B cell (primary cell): ENCODE results near the gene NR5A2. TPM values are rescaled to one million over a fixed set of nuclear protein-coding genes. Genes with fewer than 3 reads are reported as not detected.

Experiments
- ATAC-seq: fragments of 200-7000 bp; cut with Tn5 transposase; one replicate; pipeline ENCODE4 v1.10.0; 2021; ENCODE audit warnings: low read depth, mild to moderate bottlenecking, moderate number of reproducible peaks, moderate library complexity
- CTCF ChIA-PET: fragments of 350-600 bp; sonication (Branson Sonifier 250); formaldehyde crosslinking; loops from one replicate; lab custom pipeline; 2021; ENCODE audit warnings: antibody characterized with exemption, inconsistent platforms; lab: Charles Lee
- POLR2A ChIA-PET: fragments of 350-600 bp; sonication (Branson Sonifier 250); formaldehyde crosslinking; loops from one replicate; lab custom pipeline; 2021; ENCODE audit warnings: antibody characterized with exemption; lab: Charles Lee
- DNase-seq: peaks from one replicate; pipeline ENCODE4 v3.0.0; 2013
- H2AFZ ChIP-seq: 2 replicates; pipeline ENCODE4 v1.6.1; 2012; ENCODE audit warnings: mild to moderate bottlenecking, low read depth, low read length; ENCODE audit not compliant: insufficient read depth, poor library complexity, severe bottlenecking
- H3K27ac ChIP-seq, 2 donors: 1 replicate in 1 of 2; 2 replicates in 1 of 2; pipeline ENCODE4 v1.5.1; 2012 to 2013; ENCODE audit warnings: low read length in 2 of 2, mild to moderate bottlenecking in 2 of 2, moderate library complexity in 1 of 2
- H3K27me3 ChIP-seq, 4 experiments: fragments of 200-600 bp in 1 of 4; sonication (generic) in 1 of 4; replicated peaks in 1 of 4; 1 replicate in 2 of 4; 2 replicates in 2 of 4; pipeline versions ENCODE4 v1.6.1 to v1.7.0; 2013 to 2016; ENCODE audit warnings: low read length in 3 of 4, mild to moderate bottlenecking in 2 of 4, mixed read lengths in 1 of 4, moderate library complexity in 1 of 4; ENCODE audit not compliant: insufficient read depth in 4 of 4, control insufficient read depth in 3 of 4; ENCODE audit errors: control extremely low read depth in 1 of 4
- H3K36me3 ChIP-seq, 2 experiments: replicated peaks in 1 of 2; 1 replicate in 1 of 2; 2 replicates in 1 of 2; pipeline versions ENCODE4 v1.6.1 to v1.7.1; 2013; ENCODE audit warnings: low read length in 1 of 2; ENCODE audit not compliant: insufficient read depth in 2 of 2, control insufficient read depth in 1 of 2; ENCODE audit errors: control extremely low read depth in 1 of 2, extremely low read depth in 1 of 2
- H3K4me1 ChIP-seq, 2 donors: fragments of 200-600 bp in 1 of 2; sonication (generic) in 1 of 2; 1 replicate in 1 of 2; 2 replicates in 1 of 2; pipeline versions ENCODE4 v1.5.1 to v1.6.1; 2013 to 2017; ENCODE audit warnings: low read length in 2 of 2; ENCODE audit not compliant: control insufficient read depth in 2 of 2, insufficient read depth in 2 of 2
- H3K4me2 ChIP-seq: replicated peaks from 2 replicates; pipeline ENCODE3; 2012; ENCODE audit warnings: mild to moderate bottlenecking, low read depth, low read length; ENCODE audit not compliant: poor library complexity, severe bottlenecking
- H3K4me3 ChIP-seq, 5 experiments: fragments of 200-600 bp in 1 of 5; sonication (generic) in 1 of 5; 1 replicate in 3 of 5; 2 replicates in 2 of 5; pipeline versions ENCODE4 v1.5.1 to v1.7.0; 2011 to 2016; ENCODE audit warnings: low read length in 4 of 5, mild to moderate bottlenecking in 4 of 5, low read depth in 2 of 5, control low read depth in 1 of 5, moderate library complexity in 1 of 5; ENCODE audit not compliant: insufficient read depth in 1 of 5; ENCODE audit errors: control extremely low read depth in 1 of 5, extremely low read depth in 1 of 5
- H3K79me2 ChIP-seq: fragments of 200-600 bp; sonication (generic); one replicate; pipeline ENCODE4 v1.6.0; 2016; ENCODE audit warnings: low read length; ENCODE audit not compliant: control insufficient read depth, insufficient read depth
- H3K9ac ChIP-seq: fragments of 200-600 bp; sonication (generic); 2 replicates; pipeline ENCODE4 v1.6.1; 2017; ENCODE audit warnings: mild to moderate bottlenecking, low read length, moderate library complexity
- H3K9me3 ChIP-seq, 3 donors: one replicate each; pipeline versions ENCODE4 v1.6.1 to v1.7.1; 2013; ENCODE audit warnings: low read length in 2 of 3; ENCODE audit not compliant: control insufficient read depth in 2 of 3, insufficient read depth in 1 of 3; ENCODE audit errors: control extremely low read depth in 1 of 3
- H4K20me1 ChIP-seq: 2 replicates; pipeline ENCODE4 v1.6.0; 2012; ENCODE audit warnings: mild to moderate bottlenecking, low read length; ENCODE audit not compliant: insufficient read depth, control insufficient read depth, poor library complexity, severe bottlenecking
- H3K27ac Mint-ChIP-seq: one replicate; pipeline ENCODE4 v1.8.0; 2021; ENCODE audit warnings: mixed read lengths
- H3K27me3 Mint-ChIP-seq: one replicate; pipeline ENCODE4 v1.8.0; 2021; ENCODE audit warnings: mixed read lengths
- H3K4me1 Mint-ChIP-seq: one replicate; pipeline ENCODE4 v1.8.0; 2021; ENCODE audit warnings: mixed read lengths
- H3K4me3 Mint-ChIP-seq: one replicate; pipeline ENCODE4 v1.8.0; 2021; ENCODE audit warnings: mixed read lengths
- H3K9me3 Mint-ChIP-seq: one replicate; pipeline ENCODE4 v1.8.0; 2022; ENCODE audit warnings: mixed read lengths; ENCODE audit not compliant: insufficient read depth
- EZH2 ChIP-seq: IDR thresholded peaks from 2 replicates; pipeline ENCODE4 v1.6.1; 2012; ENCODE audit warnings: borderline replicate concordance, low read depth, mild to moderate bottlenecking, moderate library complexity, low read length; ENCODE audit not compliant: insufficient read depth, poor library complexity, severe bottlenecking
- WGBS: methylation state at CpG from one replicate; pipeline ENCODE4 v1.1.5; 2013; ENCODE audit warnings: missing lambda C conversion rate; ENCODE audit not compliant: insufficient coverage; 5-methylcytosine and 5-hydroxymethylcytosine counted together
- intact Hi-C: fragments of 100-400 bp; cut with micrococcal nuclease; formaldehyde crosslinking; loops from one replicate; pipeline ENCODE4 v1.10.0; 2022
- polyA plus RNA-seq: library from polyadenylated mRNA; depleted of rRNA; stranded (reverse); fragments of >200 nt; gene quantifications from 2 replicates; pipeline ENCODE4 v1.2.3, GENCODE V29; 2012
- total RNA-seq, 2 donors: library from RNA; stranded (reverse); fragments of 120-200 nt in 1 of 2; gene quantifications; 1 replicate in 1 of 2; 2 replicates in 1 of 2; pipeline versions ENCODE4 v1.2.3 to v1.2.4, GENCODE V29; 2013 to 2022
- TF ChIP-seq, protein P1 (sequence below): fragments of 200-600 bp; IDR thresholded peaks from one replicate; pipeline ENCODE4 v1.8.0; 2022; ENCODE audit warnings: antibody characterized with exemption, mild to moderate bottlenecking

Gene NR5A2
- total and polyA plus RNA-seq, 2 donors (not counting 1 experiment from before 2014, with no cell fraction given): 0.07 TPM; not detected in 1

DNA sequence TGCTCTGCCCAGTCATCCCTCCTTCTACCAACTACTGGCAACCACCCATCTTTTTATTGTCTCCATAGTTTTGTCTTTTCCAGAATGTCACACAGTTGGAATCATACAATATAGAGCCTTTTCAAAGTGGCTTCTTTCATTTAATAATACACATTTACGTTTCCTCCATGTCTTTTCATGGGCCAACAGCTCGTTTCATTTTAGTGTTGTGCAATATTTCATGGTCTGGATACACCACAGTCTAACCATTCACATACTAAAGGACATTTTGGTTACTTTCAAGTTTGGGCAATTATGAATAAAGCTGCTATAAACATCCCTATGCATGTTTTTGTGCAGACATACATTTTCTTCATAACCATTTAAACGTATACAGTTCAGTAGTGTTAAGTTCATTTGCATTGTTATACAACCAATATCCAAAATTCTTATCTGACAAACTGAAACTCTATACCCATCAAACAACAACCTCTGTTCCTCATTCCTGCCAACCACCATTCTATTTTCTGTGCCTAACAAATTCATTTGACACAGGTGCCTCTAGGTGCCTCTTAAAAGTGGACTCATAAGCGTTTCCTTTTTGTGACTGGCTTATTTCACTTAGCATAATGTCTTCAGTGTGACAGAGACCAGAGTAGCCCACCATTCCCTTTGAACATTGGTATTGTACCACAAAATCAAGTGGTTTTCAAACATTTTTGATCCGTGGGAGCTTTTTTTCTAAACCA lies 138.1 kb downstream of the NR5A2 start:
- no peaks in the 10 kb centered on the region for H3K27me3 ChIP-seq
- no peaks in the 10 kb centered on the region for H4K20me1 ChIP-seq
- WGBS: 61% methylated on average over 2 of the region's 5 CpGs
- POLR2A ChIA-PET: no interaction called here
- H3K4me2 ChIP-seq: no peak overlapping the region
- peaks cover 5 to 6% of the 10 kb centered on the region in 2 donors for H3K4me1 ChIP-seq
- H3K9ac ChIP-seq: no peak overlapping the region
- DNase-seq (no peak), ATAC-seq (no peak)
- no peaks in the 10 kb centered on the region for H3K36me3 ChIP-seq
- Mint-ChIP-seq H3K4me1 (peaks cover 8% of the 10 kb centered on the region), H3K4me3 (no peak overlapping the region), H3K27me3 (no peaks in the 10 kb centered on the region), H3K27ac (no peak overlapping the region), H3K9me3 (no peaks in the 10 kb centered on the region)
- no peaks in the 10 kb centered on the region for H3K79me2 ChIP-seq
- H3K27ac ChIP-seq: no peak overlapping the region
- TF ChIP-seq, protein P1, sequence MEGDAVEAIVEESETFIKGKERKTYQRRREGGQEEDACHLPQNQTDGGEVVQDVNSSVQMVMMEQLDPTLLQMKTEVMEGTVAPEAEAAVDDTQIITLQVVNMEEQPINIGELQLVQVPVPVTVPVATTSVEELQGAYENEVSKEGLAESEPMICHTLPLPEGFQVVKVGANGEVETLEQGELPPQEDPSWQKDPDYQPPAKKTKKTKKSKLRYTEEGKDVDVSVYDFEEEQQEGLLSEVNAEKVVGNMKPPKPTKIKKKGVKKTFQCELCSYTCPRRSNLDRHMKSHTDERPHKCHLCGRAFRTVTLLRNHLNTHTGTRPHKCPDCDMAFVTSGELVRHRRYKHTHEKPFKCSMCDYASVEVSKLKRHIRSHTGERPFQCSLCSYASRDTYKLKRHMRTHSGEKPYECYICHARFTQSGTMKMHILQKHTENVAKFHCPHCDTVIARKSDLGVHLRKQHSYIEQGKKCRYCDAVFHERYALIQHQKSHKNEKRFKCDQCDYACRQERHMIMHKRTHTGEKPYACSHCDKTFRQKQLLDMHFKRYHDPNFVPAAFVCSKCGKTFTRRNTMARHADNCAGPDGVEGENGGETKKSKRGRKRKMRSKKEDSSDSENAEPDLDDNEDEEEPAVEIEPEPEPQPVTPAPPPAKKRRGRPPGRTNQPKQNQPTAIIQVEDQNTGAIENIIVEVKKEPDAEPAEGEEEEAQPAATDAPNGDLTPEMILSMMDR: no peak
- no peak for TF ChIP-seq EZH2
- H2AFZ ChIP-seq: no peak overlapping the region
- CTCF ChIA-PET: interaction anchor here (1.1 kb wide), 1 partner anchor 22 kb away, joined by 3 read pairs; no protein-coding TSS in a partner anchor
- H3K9me3 ChIP-seq: no peaks in the 10 kb centered on the region
- intact Hi-C loops: no loop called here
- no peak overlapping the region for H3K4me3 ChIP-seq

DNA sequence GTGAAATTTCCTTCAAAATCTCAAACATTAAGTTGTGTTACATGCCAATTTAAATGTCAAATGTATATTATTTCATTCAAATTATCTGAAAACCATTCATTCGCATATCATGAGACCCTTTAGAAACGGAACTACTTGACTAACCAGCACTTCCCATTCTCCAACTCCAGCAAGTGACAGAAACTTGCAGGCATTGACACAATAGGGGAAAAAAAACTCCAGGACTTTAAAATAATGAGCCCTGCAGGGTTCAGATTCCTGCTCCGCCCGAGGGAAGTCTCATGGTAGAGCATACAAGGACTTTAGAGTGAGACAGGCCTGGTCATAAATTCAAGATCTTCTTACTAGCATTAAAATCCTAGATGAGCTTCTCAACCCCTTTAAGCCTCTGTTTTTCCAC lies 138.9 kb downstream of the NR5A2 start:
- H2AFZ ChIP-seq: no peak overlapping the region
- H3K27ac ChIP-seq: no peak overlapping the region
- ChIA-PET POLR2A (no interaction called here), CTCF (no interaction called here)
- TF ChIP-seq, protein P1: no peak
- H3K36me3 ChIP-seq: no peaks in the 10 kb centered on the region
- no peaks in the 10 kb centered on the region for H3K27me3 ChIP-seq
- Mint-ChIP-seq H3K4me1 (peaks cover 8% of the 10 kb centered on the region), H3K4me3 (no peak overlapping the region), H3K9me3 (no peaks in the 10 kb centered on the region), H3K27ac (no peak overlapping the region), H3K27me3 (no peaks in the 10 kb centered on the region)
- peaks cover 5 to 6% of the 10 kb centered on the region in 2 donors for H3K4me1 ChIP-seq
- 75% methylated on average over 4 of the region's 4 CpGs for WGBS
- no peak for DNase-seq
- no peak overlapping the region for H3K4me3 ChIP-seq
- no peaks in the 10 kb centered on the region for H3K9me3 ChIP-seq
- H3K79me2 ChIP-seq: no peaks in the 10 kb centered on the region
- no peak for ATAC-seq
- intact Hi-C loops: no loop called here
- H4K20me1 ChIP-seq: no peaks in the 10 kb centered on the region
- H3K9ac ChIP-seq: no peak overlapping the region
- no peak overlapping the region for H3K4me2 ChIP-seq
